Thymus (tissue), 11 donors: ENCODE results near the gene CIAO3. TPM values are rescaled to one million over a fixed set of nuclear protein-coding genes. Genes with fewer than 3 reads are reported as not detected.
"Not testable (repeated sequence)": the region's sequence is repeated elsewhere in the genome, so short reads cannot be mapped to it uniquely, and the experiment has no call there.

ENCODE experiments used
- DNase-seq, 9 donors: peaks; one replicate each; pipeline ENCODE4 v3.0.0-alpha.2; 2013; ENCODE audit warnings: low spot score in 9 of 9, low read depth in 6 of 9, missing footprints in 1 of 9
- H3K27ac ChIP-seq, 2 donors: one replicate each; pipeline ENCODE4 v1.5.1; 2013; ENCODE audit warnings: control low read depth in 1 of 2, low read depth in 1 of 2, low read length in 1 of 2, mild to moderate bottlenecking in 1 of 2, moderate library complexity in 1 of 2
- H3K27me3 ChIP-seq, 2 donors: one replicate each; pipeline ENCODE4 v1.5.1; 2013; ENCODE audit warnings: low read length in 1 of 2; ENCODE audit not compliant: control insufficient read depth in 2 of 2, insufficient read depth in 1 of 2
- H3K36me3 ChIP-seq, 2 donors: one replicate each; pipeline ENCODE4 v1.5.1; 2013; ENCODE audit warnings: low read length in 1 of 2, mild to moderate bottlenecking in 1 of 2, moderate library complexity in 1 of 2; ENCODE audit not compliant: control insufficient read depth in 2 of 2, insufficient read depth in 2 of 2
- H3K4me1 ChIP-seq, 2 donors: one replicate each; pipeline ENCODE4 v1.5.1; 2013; ENCODE audit warnings: low read length in 2 of 2; ENCODE audit not compliant: control insufficient read depth in 2 of 2, insufficient read depth in 2 of 2
- H3K4me3 ChIP-seq, 2 donors: one replicate each; pipeline ENCODE4 v1.5.1; 2013; ENCODE audit warnings: low read length in 2 of 2, control low read depth in 1 of 2, mild to moderate bottlenecking in 1 of 2
- H3K9me3 ChIP-seq, 2 donors: one replicate each; pipeline ENCODE4 v1.5.1; 2013; ENCODE audit warnings: low read length in 1 of 2, mild to moderate bottlenecking in 1 of 2; ENCODE audit not compliant: control insufficient read depth in 2 of 2, insufficient read depth in 1 of 2
- WGBS: extraction: QIAGEN DNeasy Blood & Tissue Kit; methylation state at CpG from one replicate; pipeline ENCODE4 v1.1.7; 2013; 5-methylcytosine and 5-hydroxymethylcytosine counted together
- polyA plus RNA-seq: library from polyadenylated mRNA; stranded (reverse); fragments of 200-250 nt; gene quantifications from one replicate; pipeline ENCODE4 v1.2.3, GENCODE V29; 2013
- total RNA-seq: library from RNA; stranded (reverse); fragments of 120-200 nt; gene quantifications from one replicate; pipeline ENCODE4 v1.2.4, GENCODE V29; 2013
- donor health status: healthy.

The CIAO3 gene
- total and polyA plus RNA-seq, 2 donors: 20.8 to 60.4 TPM

- Histone ChIP-seq H3K4me3 (no peak overlapping the region), H3K4me1 (peaks cover 16 to 22% of the 10 kb centered on the region in 2 donors), H3K27me3 (peaks cover 72 to 96% of the 10 kb centered on the region in 2 donors), H3K9me3 (peaks cover 0 to 14% of the 10 kb centered on the region in 2 donors), H3K27ac (no peak overlapping the region), H3K36me3 (no peaks in the 10 kb centered on the region)
- WGBS: 78% methylated on average over 19 of the region's 19 CpGs
- DNase-seq: no peak
Observed at GRCh38 chr16:698911-699671, 41.7 kb downstream of the CIAO3 start.

- DNase-seq: peak in 2 of 9 donors; percentile 61 to 69
- peaks cover 20 to 28% of the 10 kb centered on the region in 2 donors for H3K4me1 ChIP-seq
- H3K27me3 ChIP-seq: peaks cover 64 to 94% of the 10 kb centered on the region in 2 donors
- H3K36me3 ChIP-seq: no peaks in the 10 kb centered on the region
- H3K4me3 ChIP-seq: peak overlapping the region; percentile 42 to 54
- peak overlapping the region in 1 of 2 donors; percentile 19 for H3K27ac ChIP-seq
- 4% methylated on average over 71 of the region's 71 CpGs for WGBS
- peaks cover 0 to 10% of the 10 kb centered on the region in 2 donors for H3K9me3 ChIP-seq
Observed at GRCh38 chr16:695355-696089, 45.3 kb downstream of the CIAO3 start.

- Histone ChIP-seq H3K4me1 (peaks cover 24 to 29% of the 10 kb centered on the region in 2 donors), H3K9me3 (peaks cover 0 to 10% of the 10 kb centered on the region in 2 donors), H3K27ac (peak overlapping the region in 1 of 2 donors; percentile 3), H3K27me3 (peaks cover 58 to 87% of the 10 kb centered on the region in 2 donors), H3K4me3 (peak overlapping the region; percentile 40 to 54), H3K36me3 (no peaks in the 10 kb centered on the region)
- WGBS: 2% methylated on average over 37 of the region's 37 CpGs
- no peak for DNase-seq
Observed at GRCh38 chr16:694863-695354, 45.9 kb downstream of the CIAO3 start.

- no peaks in the 10 kb centered on the region for H3K36me3 ChIP-seq
- H3K27me3 ChIP-seq: peaks cover 55 to 82% of the 10 kb centered on the region in 2 donors
- H3K27ac ChIP-seq: no peak overlapping the region
- peak in 1 of 9 donors; percentile 41 for DNase-seq
- peaks cover 0 to 10% of the 10 kb centered on the region in 2 donors for H3K9me3 ChIP-seq
- WGBS: 3% methylated on average over 64 of the region's 64 CpGs
- peak overlapping the region; percentile 40 to 54 for H3K4me3 ChIP-seq
- H3K4me1 ChIP-seq: peaks cover 30 to 33% of the 10 kb centered on the region in 2 donors
Observed at GRCh38 chr16:694187-694862, 46.5 kb downstream of the CIAO3 start.

- Histone ChIP-seq H3K36me3 (no peaks in the 10 kb centered on the region), H3K9me3 (peaks cover 0 to 10% of the 10 kb centered on the region in 2 donors), H3K27me3 (peaks cover 55 to 76% of the 10 kb centered on the region in 2 donors), H3K4me3 (peak overlapping the region in 1 of 2 donors; percentile 54), H3K4me1 (peaks cover 35 to 38% of the 10 kb centered on the region in 2 donors), H3K27ac (no peak overlapping the region)
- DNase-seq: no peak
- WGBS: 5% methylated on average over 37 of the region's 37 CpGs
Observed at GRCh38 chr16:693766-694165, 47.0 kb downstream of the CIAO3 start.

GRCh38 chr16:693364-693763, 47.4 kb downstream of the CIAO3 start:
- H3K27me3 ChIP-seq: peaks cover 55 to 74% of the 10 kb centered on the region in 2 donors
- H3K36me3 ChIP-seq: no peaks in the 10 kb centered on the region
- H3K4me1 ChIP-seq: peaks cover 35 to 42% of the 10 kb centered on the region in 2 donors
- H3K9me3 ChIP-seq: peaks cover 0 to 10% of the 10 kb centered on the region in 2 donors
- H3K4me3 ChIP-seq: no peak overlapping the region
- no peak overlapping the region for H3K27ac ChIP-seq
- WGBS: 53% methylated on average over 22 of the region's 22 CpGs
- no peak for DNase-seq

- Histone ChIP-seq H3K36me3 (peaks cover 0 to 3% of the 10 kb centered on the region in 2 donors), H3K27ac (no peak overlapping the region), H3K4me3 (no peak overlapping the region), H3K4me1 (peaks cover 35 to 42% of the 10 kb centered on the region in 2 donors), H3K27me3 (peaks cover 55 to 65% of the 10 kb centered on the region in 2 donors), H3K9me3 (peaks cover 0 to 10% of the 10 kb centered on the region in 2 donors)
- DNase-seq: no peak
- 76% methylated on average over 10 of the region's 10 CpGs for WGBS
Observed at GRCh38 chr16:692356-693108, 48.3 kb downstream of the CIAO3 start.

- H3K27ac ChIP-seq, DNase-seq, H3K4me3 ChIP-seq: not testable (repeated sequence)
- Histone ChIP-seq H3K27me3 (peaks cover 46 to 54% of the 10 kb centered on the region in 2 donors), H3K36me3 (peaks cover 11 to 16% of the 10 kb centered on the region in 2 donors), H3K9me3 (peaks cover 0 to 10% of the 10 kb centered on the region in 2 donors), H3K4me1 (peaks cover 35 to 41% of the 10 kb centered on the region in 2 donors)
- WGBS: 91% methylated on average over 16 of the region's 16 CpGs
Observed at GRCh38 chr16:691242-691641, 49.6 kb downstream of the CIAO3 start.
